Testis (tissue), 2 donors: ENCODE measurements around the gene RBBP8NL.

Experiments
- POLR2A ChIP-seq: fragments of 450-650 bp; IDR thresholded peaks from one replicate; pipeline ENCODE4 v1.6.1; 2017; ENCODE audit warnings: antibody characterized with exemption, mild to moderate bottlenecking, moderate library complexity
- TF ChIP-seq, protein P1 (sequence below), 3 experiments: fragments of 450-650 bp in 2 of 3; fragments of 200-600 bp in 1 of 3; sonication (generic) in 1 of 3; IDR thresholded peaks; one replicate each; pipeline ENCODE4 v1.5.1; 2016 to 2019; ENCODE audit warnings: antibody characterized with exemption in 3 of 3, mild to moderate bottlenecking in 2 of 3, moderate library complexity in 1 of 3

DNA sequence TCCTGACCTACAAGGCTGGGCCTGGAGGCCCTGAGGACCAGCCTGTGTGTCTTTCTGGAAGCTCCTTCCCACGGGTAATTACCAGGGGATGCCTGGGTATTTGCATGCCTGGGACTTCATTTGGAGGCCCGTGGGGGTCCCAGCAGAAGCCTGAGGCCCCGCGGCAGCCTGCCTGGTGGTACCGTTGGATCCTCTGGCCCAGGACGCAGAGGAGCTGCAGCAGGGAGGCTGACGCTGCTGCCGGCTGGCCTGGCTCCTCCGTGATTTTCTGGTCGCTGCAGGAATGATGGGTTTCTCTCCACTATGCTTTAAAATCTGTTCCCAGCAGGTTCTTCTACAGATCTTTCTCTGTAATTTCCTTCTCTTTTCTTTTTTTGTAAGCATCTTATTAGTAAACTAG, 26.8 kb downstream of the RBBP8NL start:
- TF ChIP-seq, protein P1, sequence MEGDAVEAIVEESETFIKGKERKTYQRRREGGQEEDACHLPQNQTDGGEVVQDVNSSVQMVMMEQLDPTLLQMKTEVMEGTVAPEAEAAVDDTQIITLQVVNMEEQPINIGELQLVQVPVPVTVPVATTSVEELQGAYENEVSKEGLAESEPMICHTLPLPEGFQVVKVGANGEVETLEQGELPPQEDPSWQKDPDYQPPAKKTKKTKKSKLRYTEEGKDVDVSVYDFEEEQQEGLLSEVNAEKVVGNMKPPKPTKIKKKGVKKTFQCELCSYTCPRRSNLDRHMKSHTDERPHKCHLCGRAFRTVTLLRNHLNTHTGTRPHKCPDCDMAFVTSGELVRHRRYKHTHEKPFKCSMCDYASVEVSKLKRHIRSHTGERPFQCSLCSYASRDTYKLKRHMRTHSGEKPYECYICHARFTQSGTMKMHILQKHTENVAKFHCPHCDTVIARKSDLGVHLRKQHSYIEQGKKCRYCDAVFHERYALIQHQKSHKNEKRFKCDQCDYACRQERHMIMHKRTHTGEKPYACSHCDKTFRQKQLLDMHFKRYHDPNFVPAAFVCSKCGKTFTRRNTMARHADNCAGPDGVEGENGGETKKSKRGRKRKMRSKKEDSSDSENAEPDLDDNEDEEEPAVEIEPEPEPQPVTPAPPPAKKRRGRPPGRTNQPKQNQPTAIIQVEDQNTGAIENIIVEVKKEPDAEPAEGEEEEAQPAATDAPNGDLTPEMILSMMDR (IDR thresholded peaks at IDR 0.05) = no peak
- no peak for TF ChIP-seq POLR2A
